Measurements from ENCODE around the gene UBAC1.

UBAC1 gene

DNA sequence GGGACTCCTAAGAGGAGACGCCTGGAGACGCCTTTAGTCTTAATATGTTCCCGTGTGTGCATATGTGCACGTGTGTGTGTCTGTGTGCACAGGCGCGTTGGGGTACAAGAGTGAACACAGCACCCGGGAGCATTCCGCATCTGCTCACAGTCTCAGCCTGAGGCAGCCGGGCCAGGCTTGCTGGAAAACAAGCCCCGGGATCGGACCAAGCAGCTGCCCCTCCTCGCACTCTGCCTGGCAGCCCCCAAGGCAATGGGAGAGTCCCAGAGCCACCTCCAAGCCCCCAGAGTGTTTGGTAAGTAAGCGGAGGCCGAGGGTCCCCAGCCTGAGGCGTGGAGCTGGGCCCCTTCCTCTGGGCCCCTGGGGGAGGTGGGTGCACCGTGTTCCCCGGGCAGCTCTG is 27.3 kb upstream of the UBAC1 start:
- Mint-ChIP-seq H3K4me3 (no peak overlapping the region), H3K4me1 (peaks cover 10 to 25% of the 10 kb centered on the region in 2 donors), H3K27ac (no peak overlapping the region), H3K36me3 (no peaks in the 10 kb centered on the region), H3K9me3 (no peaks in the 10 kb centered on the region), H3K27me3 (peaks cover 5 to 41% of the 10 kb centered on the region in 2 donors)
- DNase-seq (no peak), ATAC-seq (replicated peaks) (no peak)

DNA sequence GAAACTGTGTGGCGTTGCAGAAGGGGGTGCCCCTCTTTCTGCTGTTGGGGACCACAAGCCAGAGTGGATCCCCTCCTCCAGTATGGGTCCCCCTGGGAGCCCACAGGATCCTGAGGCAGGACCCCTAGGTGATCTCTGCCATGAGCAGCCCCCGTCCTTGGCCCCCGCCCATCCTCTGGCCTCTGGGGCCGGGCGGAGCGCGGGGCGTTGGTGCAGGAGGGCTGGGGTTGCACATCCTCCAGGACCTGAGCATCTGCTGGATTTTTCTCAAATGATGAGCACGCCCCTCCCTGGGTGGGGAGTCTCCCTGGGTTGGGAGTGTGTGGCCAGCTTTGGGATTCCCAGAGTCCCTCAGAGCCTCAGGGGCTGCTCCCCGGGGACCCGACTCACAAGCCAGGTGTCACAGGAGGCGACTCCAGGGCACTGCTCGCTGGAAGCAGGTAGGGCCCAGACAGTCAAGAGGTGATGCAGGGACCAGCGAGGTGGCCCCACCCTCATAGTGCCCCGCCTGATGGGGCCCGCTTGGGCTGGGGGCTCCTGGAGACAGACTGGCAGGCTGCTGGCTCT is 26.7 kb upstream of the UBAC1 start:
- Mint-ChIP-seq H3K27me3 (peaks cover 5 to 43% of the 10 kb centered on the region in 2 donors), H3K36me3 (no peaks in the 10 kb centered on the region), H3K9me3 (no peaks in the 10 kb centered on the region), H3K4me3 (no peak overlapping the region), H3K4me1 (peaks cover 10 to 25% of the 10 kb centered on the region in 2 donors), H3K27ac (no peak overlapping the region)
- DNase-seq (no peak), ATAC-seq (replicated peaks) (no peak)

DNA sequence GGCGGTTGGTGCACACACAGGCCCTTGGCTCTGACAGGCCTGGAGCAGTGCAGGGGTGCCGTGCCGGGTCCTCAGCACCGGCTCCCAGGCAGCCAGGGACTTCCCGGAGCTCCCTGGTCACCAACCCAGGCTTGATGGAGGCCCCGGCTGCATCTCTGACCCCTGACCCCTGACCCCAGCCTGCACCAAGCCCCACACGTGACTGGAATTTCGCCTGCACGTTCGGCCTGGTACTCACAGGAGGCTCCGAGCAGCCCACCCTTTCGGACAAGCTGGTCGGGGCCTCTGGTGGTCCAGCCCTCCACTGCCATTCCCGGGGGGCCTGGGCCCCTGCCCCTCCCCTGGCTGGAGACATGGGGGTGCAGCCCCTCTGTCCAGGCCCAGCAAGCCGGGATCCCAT is 25.4 kb upstream of the UBAC1 start:
- H3K9me3 Mint-ChIP-seq: no peaks in the 10 kb centered on the region
- H3K4me3 Mint-ChIP-seq: no peak overlapping the region
- DNase-seq (no peak), ATAC-seq (replicated peaks) (no peak)
- no peaks in the 10 kb centered on the region for H3K36me3 Mint-ChIP-seq
- peaks cover 5 to 52% of the 10 kb centered on the region in 2 donors for H3K27me3 Mint-ChIP-seq
- peaks cover 5 to 14% of the 10 kb centered on the region in 2 donors for H3K4me1 Mint-ChIP-seq
- no peak overlapping the region for H3K27ac Mint-ChIP-seq

DNA sequence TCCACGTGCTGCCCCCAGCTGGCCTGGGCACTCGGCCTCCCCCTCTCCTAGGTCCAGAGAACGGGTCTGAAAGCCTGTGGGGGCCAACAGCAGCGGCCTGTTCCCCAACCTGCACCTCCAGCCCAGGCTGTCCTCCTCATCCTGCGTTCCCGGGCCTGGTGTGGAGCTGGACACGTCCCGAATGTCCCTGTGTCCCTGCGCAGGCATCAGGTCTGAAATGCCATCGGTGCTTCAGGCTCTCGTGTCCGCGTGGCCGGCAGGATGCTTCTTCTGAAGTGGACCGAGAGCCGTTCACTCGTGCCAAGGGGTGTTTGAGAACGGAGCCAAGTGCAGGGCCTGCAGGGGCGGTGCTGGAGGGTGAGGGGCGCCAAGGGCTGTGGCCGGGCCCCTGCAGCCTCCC is 24.7 kb upstream of the UBAC1 start:
- Mint-ChIP-seq H3K27me3 (peaks cover 5 to 46% of the 10 kb centered on the region in 2 donors), H3K4me1 (peaks cover 5 to 12% of the 10 kb centered on the region in 2 donors), H3K36me3 (no peaks in the 10 kb centered on the region), H3K27ac (no peak overlapping the region), H3K4me3 (no peak overlapping the region), H3K9me3 (no peaks in the 10 kb centered on the region)
- ATAC-seq (replicated peaks) (no peak), DNase-seq (no peak)

DNA sequence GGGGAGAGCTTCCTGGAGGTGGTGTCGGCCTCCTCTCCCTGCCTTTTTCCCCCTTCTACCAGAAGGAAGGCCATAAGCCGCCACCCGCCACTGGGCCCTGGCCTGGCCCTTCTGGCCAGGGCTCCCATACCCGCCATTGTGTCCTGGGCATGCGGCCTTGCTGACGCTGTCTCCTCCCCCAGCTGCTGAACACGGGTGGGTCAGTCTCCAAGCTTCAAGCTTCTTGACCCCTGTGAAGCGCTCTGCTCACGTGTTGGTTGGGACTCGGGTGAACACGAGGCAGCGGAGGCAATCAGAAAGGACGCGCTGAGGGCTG is 24.2 kb upstream of the UBAC1 start:
- Mint-ChIP-seq H3K27ac (no peak overlapping the region), H3K4me3 (no peak overlapping the region), H3K36me3 (no peaks in the 10 kb centered on the region), H3K9me3 (no peaks in the 10 kb centered on the region), H3K4me1 (peaks cover 2 to 12% of the 10 kb centered on the region in 2 donors), H3K27me3 (peaks cover 5 to 46% of the 10 kb centered on the region in 2 donors)
- ATAC-seq (replicated peaks) (no peak), DNase-seq (no peak)

DNA sequence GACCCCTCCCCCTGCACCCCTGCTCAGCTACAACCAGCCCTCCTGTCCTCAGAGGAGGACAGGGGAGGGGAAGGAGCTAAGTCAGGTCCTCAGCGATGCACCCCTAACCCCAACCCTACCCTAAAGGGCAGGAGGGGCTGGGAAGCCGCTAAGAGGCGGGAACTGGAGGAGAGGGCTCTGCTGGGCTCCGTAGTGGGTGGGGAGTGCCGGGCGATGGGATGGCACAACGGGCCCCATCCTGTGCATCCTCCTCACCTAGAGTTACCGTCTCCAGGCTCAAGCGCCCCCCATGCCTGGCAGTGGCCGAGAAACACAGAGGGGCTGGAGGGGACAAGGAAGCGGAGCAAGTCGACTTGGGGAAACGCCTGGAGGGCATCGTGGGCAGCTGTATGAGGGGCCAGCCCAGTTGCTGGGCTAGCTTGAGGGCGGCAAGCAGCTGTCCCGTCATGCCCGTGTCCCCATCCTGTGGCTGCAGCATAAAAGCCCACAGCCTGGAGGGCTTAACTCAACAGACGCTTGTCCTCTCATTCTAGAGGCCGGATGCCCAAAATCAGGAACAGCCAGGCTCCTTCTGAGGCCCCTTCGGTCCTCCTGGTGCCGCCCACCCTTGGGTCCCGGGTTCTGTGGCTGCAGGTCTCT is 23.0 kb upstream of the UBAC1 start:
- Mint-ChIP-seq H3K27ac (no peak overlapping the region), H3K9me3 (no peaks in the 10 kb centered on the region), H3K4me3 (no peak overlapping the region), H3K27me3 (peaks cover 5 to 36% of the 10 kb centered on the region in 2 donors), H3K36me3 (no peaks in the 10 kb centered on the region), H3K4me1 (peaks cover 0 to 5% of the 10 kb centered on the region in 2 donors)
- DNase-seq (no peak), ATAC-seq (replicated peaks) (no peak)

DNA sequence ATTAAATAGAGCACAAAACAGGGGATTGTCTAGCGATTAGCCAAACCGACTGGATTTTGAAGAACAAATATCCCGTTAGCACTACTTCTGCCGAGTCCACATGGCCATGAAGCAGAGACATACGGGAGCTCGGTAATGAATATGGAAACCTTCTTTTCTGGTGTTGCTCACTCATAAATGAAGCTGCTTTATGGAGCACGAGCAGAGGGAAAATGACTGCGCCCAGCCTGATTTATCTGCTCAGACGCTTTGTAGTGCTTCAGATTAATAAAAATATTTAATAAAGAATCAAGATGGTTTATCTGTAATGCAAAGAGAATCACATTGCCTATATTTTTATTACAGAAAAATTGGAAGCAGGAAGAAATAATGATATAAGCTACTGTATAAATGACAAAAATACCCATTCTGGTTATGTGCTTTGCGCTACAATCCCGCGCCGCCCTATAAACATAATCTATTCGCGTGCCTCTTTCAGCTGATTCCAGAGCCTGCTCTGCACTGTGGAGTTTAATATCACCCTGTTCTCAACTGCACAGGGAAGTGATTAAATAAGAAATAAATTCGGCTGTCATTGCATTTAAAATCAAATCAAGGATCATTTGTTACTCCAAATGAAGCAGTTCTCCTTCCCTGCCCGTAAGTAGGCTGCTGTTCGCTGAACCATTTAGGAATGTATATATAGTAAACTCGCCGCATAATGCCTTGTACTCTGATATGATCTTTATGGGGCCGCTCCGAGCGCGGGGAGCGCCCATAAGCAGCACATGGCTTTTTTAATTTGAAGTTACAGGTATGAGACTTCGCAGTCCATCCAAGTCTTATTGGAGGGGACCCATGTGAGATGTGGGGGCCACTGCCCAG is 22.3 kb upstream of the UBAC1 start:
- Mint-ChIP-seq H3K4me3 (no peak overlapping the region), H3K4me1 (peaks cover 5 to 12% of the 10 kb centered on the region in 2 donors), H3K27me3 (peaks cover 11 to 40% of the 10 kb centered on the region in 2 donors), H3K27ac (no peak overlapping the region), H3K36me3 (no peaks in the 10 kb centered on the region), H3K9me3 (no peaks in the 10 kb centered on the region)
- DNase-seq: no peak
- ATAC-seq (replicated peaks): no peak

DNA sequence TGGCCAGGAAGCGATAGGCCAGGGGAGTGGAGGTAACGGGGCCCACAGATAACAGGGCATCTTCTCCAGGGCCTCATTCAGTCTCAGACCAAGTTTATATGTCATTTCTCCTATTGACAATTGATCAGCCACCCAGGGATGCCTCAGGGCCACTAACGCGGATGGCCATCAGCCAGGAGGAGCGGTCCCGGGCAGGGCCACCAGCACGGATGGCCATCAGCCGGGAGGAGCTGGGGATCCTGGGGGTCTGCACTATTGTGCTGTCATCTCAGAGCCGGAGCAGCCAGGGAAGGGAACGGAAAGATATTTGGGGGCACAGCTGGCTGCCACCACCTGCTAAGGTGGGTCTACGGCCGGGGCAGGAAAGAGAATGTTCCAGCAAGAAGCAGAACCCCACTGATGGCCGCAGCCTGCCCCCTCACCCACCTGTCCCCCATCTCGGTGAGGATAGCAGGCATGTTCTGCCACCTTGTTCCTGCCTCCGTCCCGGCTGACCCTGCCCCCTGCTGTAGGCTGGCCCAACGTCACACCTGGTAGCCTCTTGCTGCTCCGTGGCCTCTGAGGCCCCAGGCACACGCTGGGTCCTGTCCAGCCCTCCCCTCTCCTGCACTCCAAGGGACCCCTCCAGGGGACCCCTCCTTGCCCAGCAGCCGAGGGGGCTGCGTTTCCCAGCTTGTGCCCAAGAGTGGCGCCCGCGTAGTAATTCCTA is 21.5 kb upstream of the UBAC1 start:
- Mint-ChIP-seq H3K4me3 (no peak overlapping the region), H3K27me3 (peaks cover 11 to 36% of the 10 kb centered on the region in 2 donors), H3K27ac (no peak overlapping the region), H3K9me3 (no peaks in the 10 kb centered on the region), H3K4me1 (peaks cover 5 to 13% of the 10 kb centered on the region in 2 donors), H3K36me3 (no peaks in the 10 kb centered on the region)
- no peak for DNase-seq
- no peak for ATAC-seq (replicated peaks)

DNA sequence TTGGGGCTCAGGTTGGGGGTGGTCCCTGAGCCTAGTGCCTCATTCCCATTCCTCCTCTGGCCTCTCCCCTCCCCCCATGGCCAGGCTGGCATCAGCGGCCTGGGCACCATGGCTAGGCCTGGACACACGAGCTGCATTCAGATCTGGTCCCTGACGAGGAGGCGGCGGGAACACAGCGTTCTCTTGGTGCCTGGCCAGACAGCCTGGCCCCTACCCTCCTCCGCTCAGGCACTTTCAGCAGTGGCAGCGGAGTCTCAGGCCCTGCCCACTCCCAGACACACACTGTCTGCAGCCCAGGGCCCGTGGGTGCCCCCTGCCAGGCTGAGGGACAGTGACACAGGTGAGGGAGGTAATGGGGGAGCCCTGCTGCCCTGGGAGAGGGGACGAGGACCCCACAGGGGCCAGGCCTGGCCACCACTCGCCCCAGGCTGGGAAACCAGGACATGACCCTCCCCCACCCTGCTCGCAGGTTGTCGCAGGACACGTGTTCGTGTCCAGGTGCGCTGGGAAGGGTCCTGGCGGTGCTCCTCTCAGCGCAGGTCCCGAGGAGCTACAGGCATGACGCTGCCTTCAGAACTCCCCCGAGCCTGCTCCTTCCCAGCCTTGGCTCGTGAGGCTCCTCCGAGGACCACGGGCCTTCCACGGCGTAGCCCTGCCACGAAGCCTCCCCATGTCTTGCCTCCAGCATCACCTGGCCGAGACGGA is 19.9 kb upstream of the UBAC1 start:
- no peaks in the 10 kb centered on the region for H3K36me3 Mint-ChIP-seq
- no peaks in the 10 kb centered on the region for H3K9me3 Mint-ChIP-seq
- DNase-seq (no peak), ATAC-seq (replicated peaks) (no peak)
- H3K27ac Mint-ChIP-seq: no peak overlapping the region
- H3K4me3 Mint-ChIP-seq: no peak overlapping the region
- peaks cover 17 to 43% of the 10 kb centered on the region in 2 donors for H3K27me3 Mint-ChIP-seq
- peaks cover 5 to 13% of the 10 kb centered on the region in 2 donors for H3K4me1 Mint-ChIP-seq

DNA sequence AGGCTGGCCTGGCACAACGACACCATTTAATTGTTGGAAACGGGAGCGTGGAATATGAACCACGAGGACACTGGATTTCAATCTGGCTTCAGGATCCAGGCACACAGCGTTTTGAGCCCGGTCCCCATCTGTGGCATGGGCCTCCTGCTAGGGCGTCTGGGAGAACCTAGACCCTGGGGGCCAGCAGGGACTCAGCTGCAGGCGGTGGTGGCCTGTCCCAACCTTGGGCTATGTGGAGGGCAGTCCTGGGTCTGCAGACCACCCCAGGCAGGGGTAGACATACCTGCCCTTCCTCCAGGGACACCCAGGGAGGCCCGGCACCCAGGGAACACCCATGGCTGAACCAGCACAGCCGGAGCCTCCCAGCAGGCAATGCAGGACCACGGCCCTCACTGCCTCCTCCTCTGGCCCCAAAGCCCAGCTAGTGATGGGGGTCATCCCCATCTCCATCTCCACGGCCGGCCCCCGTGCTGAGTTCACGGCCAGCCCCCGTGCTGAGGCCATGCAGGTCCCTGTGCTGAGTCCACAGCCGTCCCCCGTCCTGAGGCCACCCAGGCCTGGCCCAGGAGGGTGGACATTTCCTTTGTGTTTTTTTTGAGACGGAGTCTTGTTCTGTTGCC is 18.5 kb upstream of the UBAC1 start:
- Mint-ChIP-seq H3K27ac (no peak overlapping the region), H3K36me3 (no peaks in the 10 kb centered on the region), H3K27me3 (peaks cover 21 to 45% of the 10 kb centered on the region in 2 donors), H3K9me3 (no peaks in the 10 kb centered on the region), H3K4me3 (no peak overlapping the region), H3K4me1 (peaks cover 5 to 13% of the 10 kb centered on the region in 2 donors)
- DNase-seq (no peak), ATAC-seq (replicated peaks) (no peak)

DNA sequence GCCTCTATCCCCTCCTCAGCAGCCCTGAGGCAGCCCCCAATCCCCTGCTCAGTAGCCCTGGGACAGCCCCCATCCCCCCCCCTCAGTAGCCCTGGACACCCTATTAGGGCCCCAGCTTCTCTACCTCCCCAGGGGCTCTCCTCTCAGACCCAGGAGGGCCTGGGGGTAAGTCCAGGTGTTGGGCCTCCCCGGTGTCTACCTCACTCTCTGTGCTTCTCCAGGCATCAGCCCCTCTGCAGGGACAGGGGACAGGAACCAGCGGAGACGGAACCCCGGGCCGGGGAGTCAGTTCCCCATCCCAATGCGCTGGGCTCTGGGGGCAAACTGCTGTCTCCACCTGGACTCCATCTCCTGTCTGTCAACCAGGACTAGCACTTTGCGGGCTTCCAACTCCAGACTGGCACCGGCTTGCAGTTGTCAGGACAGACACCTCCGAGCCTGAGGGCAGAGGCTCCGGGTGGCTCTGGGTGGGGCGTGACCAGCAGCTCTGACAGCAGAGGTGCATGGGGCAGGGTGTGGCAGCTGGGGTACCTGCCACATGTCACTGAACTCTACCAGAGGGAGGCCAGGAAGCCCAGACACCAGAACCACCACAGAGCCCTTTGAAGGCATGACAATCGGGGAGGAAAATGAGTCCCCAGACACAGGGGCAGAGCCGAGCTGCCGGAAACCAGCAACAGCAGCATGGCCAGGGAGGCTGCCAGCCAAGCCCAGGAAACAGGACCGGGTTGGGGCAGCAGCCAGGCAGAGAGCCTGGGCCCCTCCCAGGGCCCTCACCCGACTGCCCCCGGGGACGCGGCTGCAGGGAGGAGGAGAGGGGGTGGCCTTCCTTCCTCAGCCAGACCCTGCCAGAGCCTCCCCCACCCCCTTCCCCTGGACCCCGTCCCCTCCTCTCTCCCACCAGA is 17.7 kb upstream of the UBAC1 start:
- H3K36me3 Mint-ChIP-seq: no peaks in the 10 kb centered on the region
- ATAC-seq (replicated peaks): peak; percentile 73 to 78
- H3K27me3 Mint-ChIP-seq: peaks cover 23 to 46% of the 10 kb centered on the region in 2 donors
- H3K4me1 Mint-ChIP-seq: peaks cover 5 to 13% of the 10 kb centered on the region in 2 donors
- peak overlapping the region in 1 of 2 donors; percentile 41 for H3K4me3 Mint-ChIP-seq
- DNase-seq: no peak
- H3K27ac Mint-ChIP-seq: peak overlapping the region; percentile 6
- no peaks in the 10 kb centered on the region for H3K9me3 Mint-ChIP-seq

DNA sequence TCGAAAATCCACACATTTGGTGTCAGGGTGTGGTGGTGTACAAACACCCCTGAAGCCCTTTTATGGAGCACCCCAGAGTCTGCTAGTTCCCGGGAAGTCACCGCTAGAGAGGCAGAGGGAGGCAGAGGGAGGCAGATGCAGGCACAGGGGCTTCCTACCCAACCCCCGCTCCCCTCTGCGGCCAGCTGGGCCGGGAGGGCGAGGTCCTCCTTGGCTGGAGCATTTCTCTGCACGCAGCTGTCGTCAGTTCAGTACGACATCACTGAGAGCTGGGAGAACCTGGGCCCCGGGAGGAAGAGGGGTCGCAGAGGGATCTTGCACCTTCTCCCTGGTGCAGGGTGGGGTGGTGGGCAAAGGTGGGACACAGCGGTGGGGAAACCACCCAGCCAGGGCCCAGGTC is 15.8 kb upstream of the UBAC1 start:
- no peak overlapping the region for H3K27ac Mint-ChIP-seq
- H3K4me3 Mint-ChIP-seq: no peak overlapping the region
- peaks cover 23 to 39% of the 10 kb centered on the region in 2 donors for H3K27me3 Mint-ChIP-seq
- DNase-seq (no peak), ATAC-seq (replicated peaks) (no peak)
- H3K36me3 Mint-ChIP-seq: no peaks in the 10 kb centered on the region
- H3K4me1 Mint-ChIP-seq: peaks cover 5 to 13% of the 10 kb centered on the region in 2 donors
- H3K9me3 Mint-ChIP-seq: no peaks in the 10 kb centered on the region

DNA sequence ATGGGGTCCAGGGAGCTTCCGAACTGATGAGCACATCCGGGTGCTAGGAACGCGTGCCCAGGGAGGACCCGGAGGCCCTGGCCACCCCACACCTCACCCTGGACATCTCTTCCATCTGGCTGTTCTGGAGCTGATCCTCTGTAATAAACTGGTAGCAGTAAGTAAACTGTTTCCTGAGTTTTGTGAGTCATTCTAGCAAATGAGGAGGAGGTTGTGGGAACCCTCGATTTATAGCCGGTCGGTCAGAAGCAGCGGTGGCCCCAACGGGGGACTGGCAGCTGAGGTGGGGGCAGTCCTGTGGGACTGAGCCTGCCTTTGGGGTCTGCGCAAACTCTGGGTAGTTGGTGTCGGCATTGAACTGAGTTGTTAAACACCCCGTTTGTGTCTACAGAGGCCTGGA is 15.4 kb upstream of the UBAC1 start:
- Mint-ChIP-seq H3K9me3 (no peaks in the 10 kb centered on the region), H3K27me3 (peaks cover 23 to 39% of the 10 kb centered on the region in 2 donors), H3K36me3 (no peaks in the 10 kb centered on the region), H3K4me3 (no peak overlapping the region), H3K4me1 (peaks cover 5 to 13% of the 10 kb centered on the region in 2 donors), H3K27ac (no peak overlapping the region)
- ATAC-seq (replicated peaks) (no peak), DNase-seq (no peak)

All from stimulated activated naive B cell treated with anti-CD40 and anti-IgM and Interleukin-4, amounts not matched to agents 10 μg/mL and 1 μg/mL and 100 μg/mL, for 72 hours (primary cell).